ENCODE measurements around the gene TMCC3.

DNA sequence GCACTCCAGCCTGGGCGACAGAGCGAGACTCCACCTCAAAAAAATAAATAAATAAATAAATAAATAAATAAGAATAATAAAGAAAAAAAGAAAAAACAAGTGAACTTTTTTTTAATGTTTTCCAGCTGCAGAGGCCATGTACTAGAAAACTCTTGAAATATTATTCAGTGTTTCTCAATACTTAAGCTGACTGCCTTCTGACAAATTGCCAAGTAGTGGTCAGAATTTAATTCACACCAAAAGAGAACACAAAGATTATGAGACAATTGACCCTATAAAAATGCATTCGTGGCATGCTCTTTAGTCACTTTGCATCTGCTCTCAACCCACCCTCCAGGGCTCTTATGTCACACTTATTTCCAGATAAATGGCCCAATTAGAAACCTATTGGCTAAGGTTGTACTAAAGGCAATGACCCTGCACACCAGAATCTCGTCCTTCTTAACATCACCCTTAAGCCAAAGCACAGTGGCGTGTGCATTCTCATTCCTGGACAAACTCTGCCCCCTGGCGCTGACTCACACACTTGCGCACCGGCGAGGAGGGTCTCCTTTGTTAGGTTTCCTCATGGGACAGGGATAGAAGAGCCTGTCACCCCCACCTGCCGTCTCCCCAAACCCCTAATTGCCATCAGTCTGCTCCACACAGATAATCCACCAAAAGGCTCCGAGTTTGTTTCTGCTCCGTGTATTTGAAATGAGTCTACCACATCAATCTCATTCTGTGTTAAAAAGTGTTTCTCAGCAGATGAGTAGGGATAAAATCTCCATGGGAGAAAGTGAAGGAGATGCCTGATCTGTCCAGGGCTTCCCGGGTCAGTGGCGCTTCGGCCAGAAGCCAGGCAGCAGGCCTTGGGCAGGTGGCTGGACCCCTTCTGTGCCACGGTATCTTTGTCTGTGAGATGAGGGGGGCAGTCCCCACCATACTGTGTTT is 117.6 kb downstream of the TMCC3 start:
- TF ChIP-seq EZH2 (IDR thresholded peaks at IDR 0.05; ENCODE audit: low read depth, unreplicated experiment) (no peak), CTCF (conservative IDR thresholded peaks at IDR 0.05; ENCODE audit: low read depth in 2 of 2) (peak; percentile 96 to 98)
- TF ChIP-seq, protein P1, sequence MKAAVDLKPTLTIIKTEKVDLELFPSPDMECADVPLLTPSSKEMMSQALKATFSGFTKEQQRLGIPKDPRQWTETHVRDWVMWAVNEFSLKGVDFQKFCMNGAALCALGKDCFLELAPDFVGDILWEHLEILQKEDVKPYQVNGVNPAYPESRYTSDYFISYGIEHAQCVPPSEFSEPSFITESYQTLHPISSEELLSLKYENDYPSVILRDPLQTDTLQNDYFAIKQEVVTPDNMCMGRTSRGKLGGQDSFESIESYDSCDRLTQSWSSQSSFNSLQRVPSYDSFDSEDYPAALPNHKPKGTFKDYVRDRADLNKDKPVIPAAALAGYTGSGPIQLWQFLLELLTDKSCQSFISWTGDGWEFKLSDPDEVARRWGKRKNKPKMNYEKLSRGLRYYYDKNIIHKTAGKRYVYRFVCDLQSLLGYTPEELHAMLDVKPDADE (IDR thresholded peaks at IDR 0.05), result no peak

All from GM23338 (cell line).